Measurements from ENCODE around the gene SMYD3. TPM values are rescaled to one million over a fixed set of nuclear protein-coding genes. Genes with fewer than 3 reads are reported as not detected.

SMYD3 gene
- total RNA-seq, 1 experiment from 2014 or later: 29.6 TPM

DNA sequence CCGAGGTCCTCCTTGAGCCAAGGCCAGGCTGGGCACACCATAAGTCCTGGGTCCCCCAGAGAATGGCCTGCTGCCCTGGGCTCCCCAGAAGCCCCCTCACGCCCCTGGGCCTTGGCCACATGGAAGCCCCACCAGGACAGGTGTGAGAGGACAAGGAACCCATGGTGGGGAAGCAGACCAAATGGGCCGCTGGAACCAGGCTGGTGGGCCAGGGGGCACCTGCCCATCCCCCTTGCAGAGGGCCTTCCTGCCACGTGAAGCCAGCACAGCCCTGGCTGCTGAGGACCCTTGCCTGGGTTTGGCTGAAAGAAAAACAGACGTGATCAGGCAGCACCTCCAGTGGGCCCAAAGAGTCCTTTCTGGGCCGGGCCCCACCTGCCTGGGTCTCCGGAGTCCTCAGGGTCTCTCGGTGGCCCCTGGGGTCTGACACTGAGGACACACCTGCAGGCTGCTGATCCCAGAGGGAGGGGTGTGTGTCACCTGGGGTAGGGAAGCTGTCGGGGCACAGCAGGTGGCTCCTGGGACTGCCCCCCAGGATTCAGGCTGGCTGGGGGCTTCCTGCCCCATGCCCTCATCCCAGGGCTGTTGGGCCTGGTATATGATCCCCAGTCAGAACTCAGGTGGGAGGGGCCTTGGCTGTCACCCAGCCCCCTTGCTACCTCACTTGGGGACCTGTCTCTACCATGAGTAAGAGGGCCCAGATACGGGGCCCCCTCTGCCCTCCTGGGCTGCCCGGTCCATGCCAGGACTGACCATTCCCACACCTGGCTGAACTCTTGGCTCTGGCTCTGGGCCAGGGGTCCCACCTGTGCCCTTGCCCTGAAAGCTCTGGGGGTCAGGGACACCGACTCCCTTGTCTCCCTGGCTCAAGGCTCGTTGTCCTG is 3.3 kb upstream of the SMYD3 start:
- Histone ChIP-seq H3K79me2 (ENCODE audit: low read depth) (0 out of 2 replicates have a peak, but pooled peaks cover 8% of the 10 kb centered on the region), H3K4me3 (no peak overlapping the region), H3K4me2 (no peak overlapping the region), H3K9me2 (ENCODE audit: insufficient read depth) (no peaks in the 10 kb centered on the region), H3F3A (ENCODE audit: insufficient read depth, low read depth) (peaks cover under 1% of the 10 kb centered on the region; the same call in 1 of the 2 replicates), H3K9me3 (ENCODE audit: insufficient read depth, low read depth) (peaks cover 3% of the 10 kb centered on the region; the same call in 1 of the 2 replicates), H2AFZ (no peak overlapping the region), H3K27me3 (ENCODE audit: insufficient read depth, low read depth) (no peaks in the 10 kb centered on the region), H3K27ac (no peak overlapping the region), H4K20me1 (ENCODE audit: insufficient read depth) (no peaks in the 10 kb centered on the region), H3K4me1 (replicated peaks; ENCODE audit: insufficient read depth) (peaks cover 7% of the 10 kb centered on the region; the same call in 1 of the 2 replicates), H3K36me3 (ENCODE audit: low read depth) (no peaks in the 10 kb centered on the region)
- no TSS peak for BruUV-seq (replicated peaks)
- TF ChIP-seq, protein P1, sequence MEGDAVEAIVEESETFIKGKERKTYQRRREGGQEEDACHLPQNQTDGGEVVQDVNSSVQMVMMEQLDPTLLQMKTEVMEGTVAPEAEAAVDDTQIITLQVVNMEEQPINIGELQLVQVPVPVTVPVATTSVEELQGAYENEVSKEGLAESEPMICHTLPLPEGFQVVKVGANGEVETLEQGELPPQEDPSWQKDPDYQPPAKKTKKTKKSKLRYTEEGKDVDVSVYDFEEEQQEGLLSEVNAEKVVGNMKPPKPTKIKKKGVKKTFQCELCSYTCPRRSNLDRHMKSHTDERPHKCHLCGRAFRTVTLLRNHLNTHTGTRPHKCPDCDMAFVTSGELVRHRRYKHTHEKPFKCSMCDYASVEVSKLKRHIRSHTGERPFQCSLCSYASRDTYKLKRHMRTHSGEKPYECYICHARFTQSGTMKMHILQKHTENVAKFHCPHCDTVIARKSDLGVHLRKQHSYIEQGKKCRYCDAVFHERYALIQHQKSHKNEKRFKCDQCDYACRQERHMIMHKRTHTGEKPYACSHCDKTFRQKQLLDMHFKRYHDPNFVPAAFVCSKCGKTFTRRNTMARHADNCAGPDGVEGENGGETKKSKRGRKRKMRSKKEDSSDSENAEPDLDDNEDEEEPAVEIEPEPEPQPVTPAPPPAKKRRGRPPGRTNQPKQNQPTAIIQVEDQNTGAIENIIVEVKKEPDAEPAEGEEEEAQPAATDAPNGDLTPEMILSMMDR (conservative IDR thresholded peaks at IDR 0.05): no peak
- TF ChIP-seq EZH2 (IDR thresholded peaks at IDR 0.05; ENCODE audit: low read depth): no peak
- DNase-seq: no peak
- CTCF ChIA-PET: no interaction called here
- POLR2A ChIA-PET (ENCODE audit: unreplicated experiment): no interaction called here
- intact Hi-C loops (cut with micrococcal nuclease; ENCODE audit: unreplicated experiment): no loop called here

DNA sequence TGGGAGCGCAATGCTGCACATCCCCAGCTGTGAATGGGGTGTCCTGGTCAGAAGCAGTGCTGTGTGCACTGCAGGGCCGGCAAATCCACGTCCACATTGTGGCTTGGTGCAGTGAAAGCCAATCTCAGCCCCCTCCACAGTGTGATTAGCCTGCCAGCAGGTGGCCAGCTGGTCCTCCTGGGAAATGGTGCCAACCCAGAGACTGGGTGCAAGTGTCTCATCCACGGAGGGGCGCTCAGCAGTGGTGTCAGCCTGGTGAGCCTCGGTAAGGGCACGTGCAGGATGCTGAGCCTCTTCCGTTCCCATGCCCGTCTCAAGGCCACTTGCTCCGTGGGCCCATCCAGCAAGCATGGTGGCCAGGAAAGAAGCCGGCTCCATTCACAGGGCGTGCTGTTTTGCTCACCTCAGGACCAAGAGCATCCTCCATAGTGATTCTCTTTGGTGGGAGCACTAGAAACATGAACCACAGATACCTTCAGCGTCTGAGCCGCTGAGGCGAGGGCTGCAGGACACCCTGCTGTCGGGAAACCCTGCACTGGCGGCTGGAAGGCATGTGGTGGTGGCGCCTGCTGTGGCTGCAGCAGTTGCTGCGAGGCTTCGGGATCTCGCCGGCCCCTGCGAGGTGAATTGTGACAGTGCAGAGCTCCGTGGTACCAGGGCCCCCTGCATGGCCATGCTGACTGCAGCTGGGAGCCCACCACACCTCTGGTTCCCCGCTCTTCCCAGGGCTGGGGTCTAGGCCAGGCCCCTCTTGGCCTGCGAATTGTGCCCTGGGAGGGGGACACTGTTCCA is 2.0 kb upstream of the SMYD3 start:
- no peak overlapping the region for H3K27ac ChIP-seq
- no TSS peak for BruUV-seq (replicated peaks)
- H3K9me2 ChIP-seq (ENCODE audit: insufficient read depth): no peaks in the 10 kb centered on the region
- TF ChIP-seq, protein P1 (conservative IDR thresholded peaks at IDR 0.05): no peak
- TF ChIP-seq EZH2 (IDR thresholded peaks at IDR 0.05; ENCODE audit: low read depth): no peak
- no peaks in the 10 kb centered on the region for H3K27me3 ChIP-seq (ENCODE audit: insufficient read depth, low read depth)
- H3F3A ChIP-seq (ENCODE audit: insufficient read depth, low read depth): peaks cover 2% of the 10 kb centered on the region; the same call in 1 of the 2 replicates
- ChIA-PET POLR2A (ENCODE audit: unreplicated experiment) (no interaction called here), CTCF (no interaction called here)
- H2AFZ ChIP-seq: no peak overlapping the region
- H3K4me3 ChIP-seq: no peak overlapping the region
- no peaks in the 10 kb centered on the region for H4K20me1 ChIP-seq (ENCODE audit: insufficient read depth)
- no peaks in the 10 kb centered on the region for H3K36me3 ChIP-seq (ENCODE audit: low read depth)
- no peaks in the 10 kb centered on the region for H3K9me3 ChIP-seq (ENCODE audit: insufficient read depth, low read depth)
- DNase-seq: no peak
- intact Hi-C loops (cut with micrococcal nuclease; ENCODE audit: unreplicated experiment): no loop called here
- H3K79me2 ChIP-seq (ENCODE audit: low read depth): peaks cover 19% of the 10 kb centered on the region; the same call in 1 of the 2 replicates
- peaks cover 9% of the 10 kb centered on the region; the same call in 1 of the 2 replicates for H3K4me1 ChIP-seq (replicated peaks; ENCODE audit: insufficient read depth)
- H3K4me2 ChIP-seq: no peak overlapping the region

DNA sequence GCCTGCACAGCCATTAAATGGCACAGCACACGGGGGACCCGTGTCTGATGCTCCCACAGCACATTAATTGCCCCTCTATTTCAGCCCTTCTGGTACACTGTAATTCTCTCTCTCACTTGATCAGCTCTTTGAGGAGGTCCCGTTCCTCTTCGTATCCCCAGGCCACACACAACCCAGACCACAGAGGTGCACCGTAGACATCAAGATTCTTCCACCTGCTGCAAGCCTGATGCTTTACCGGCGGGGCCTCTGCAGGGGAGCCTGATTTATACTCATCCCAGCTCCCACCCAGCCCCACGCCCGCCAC is 759 bp downstream of the SMYD3 start:
- intact Hi-C loops (cut with micrococcal nuclease; ENCODE audit: unreplicated experiment): no loop called here
- Histone ChIP-seq H3K9me3 (ENCODE audit: insufficient read depth, low read depth) (no peaks in the 10 kb centered on the region), H3K4me1 (replicated peaks; ENCODE audit: insufficient read depth) (peaks cover 26% of the 10 kb centered on the region), H4K20me1 (ENCODE audit: insufficient read depth) (no peaks in the 10 kb centered on the region), H3K27ac (no peak overlapping the region), H2AFZ (peak overlapping the region; percentile 96), H3K4me3 (peak overlapping the region; percentile 75), H3K27me3 (ENCODE audit: insufficient read depth, low read depth) (no peaks in the 10 kb centered on the region), H3K36me3 (ENCODE audit: low read depth) (no peaks in the 10 kb centered on the region), H3K9me2 (ENCODE audit: insufficient read depth) (no peaks in the 10 kb centered on the region), H3K79me2 (ENCODE audit: low read depth) (peaks cover 28% of the 10 kb centered on the region; the same call in 1 of the 2 replicates), H3F3A (ENCODE audit: insufficient read depth, low read depth) (peaks cover 22% of the 10 kb centered on the region; the same call in 1 of the 2 replicates), H3K4me2 (peak overlapping the region; percentile 85)
- POLR2A ChIA-PET (ENCODE audit: unreplicated experiment): interaction anchor here (0.6 kb wide), 1 partner anchor 401 kb away, joined by 4 read pairs; no protein-coding TSS in a partner anchor
- CTCF ChIA-PET: no interaction called here
- BruUV-seq (replicated peaks): no TSS peak
- no peak for DNase-seq
- TF ChIP-seq, protein P1 (conservative IDR thresholded peaks at IDR 0.05): no peak
- no peak for TF ChIP-seq EZH2 (IDR thresholded peaks at IDR 0.05; ENCODE audit: low read depth)
